Measurements from ENCODE around the gene STUB1. TPM values are rescaled to one million over a fixed set of nuclear protein-coding genes. Genes with fewer than 3 reads are reported as not detected.

The STUB1 gene
- total and polyA plus RNA-seq, 2 donors (not counting 1 experiment from before 2014, with no cell fraction given), result 94.3 to 116 TPM

DNA sequence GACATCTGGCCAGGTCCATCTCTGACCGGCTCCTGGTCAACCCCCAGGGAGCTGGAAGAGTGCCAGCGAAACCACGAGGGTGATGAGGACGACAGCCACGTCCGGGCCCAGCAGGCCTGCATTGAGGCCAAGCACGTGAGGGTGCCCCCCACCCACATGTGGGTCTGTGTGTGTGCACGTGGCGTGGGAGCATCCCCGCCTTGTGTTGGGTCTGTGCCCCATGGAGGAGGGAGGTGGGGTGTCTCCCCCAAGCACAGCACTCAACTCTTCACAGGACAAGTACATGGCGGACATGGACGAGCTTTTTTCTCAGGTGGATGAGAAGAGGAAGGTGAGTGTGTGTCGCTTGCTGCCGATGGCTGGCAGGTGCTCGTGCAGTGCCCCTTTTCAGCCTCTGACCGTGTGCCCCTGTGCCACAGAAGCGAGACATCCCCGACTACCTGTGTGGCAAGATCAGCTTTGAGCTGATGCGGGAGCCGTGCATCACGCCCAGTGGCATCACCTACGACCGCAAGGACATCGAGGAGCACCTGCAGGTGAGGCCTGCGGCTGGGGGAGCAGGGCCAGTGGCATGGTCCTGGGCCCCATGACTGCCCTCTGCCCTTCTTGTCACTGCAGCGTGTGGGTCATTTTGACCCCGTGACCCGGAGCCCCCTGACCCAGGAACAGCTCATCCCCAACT lies 1.7 kb downstream of the STUB1 start:
- peaks cover 37% of the 10 kb centered on the region for H3K79me2 ChIP-seq (ENCODE audit: control insufficient read depth, insufficient read depth, low read length)
- TF ChIP-seq, protein P1, sequence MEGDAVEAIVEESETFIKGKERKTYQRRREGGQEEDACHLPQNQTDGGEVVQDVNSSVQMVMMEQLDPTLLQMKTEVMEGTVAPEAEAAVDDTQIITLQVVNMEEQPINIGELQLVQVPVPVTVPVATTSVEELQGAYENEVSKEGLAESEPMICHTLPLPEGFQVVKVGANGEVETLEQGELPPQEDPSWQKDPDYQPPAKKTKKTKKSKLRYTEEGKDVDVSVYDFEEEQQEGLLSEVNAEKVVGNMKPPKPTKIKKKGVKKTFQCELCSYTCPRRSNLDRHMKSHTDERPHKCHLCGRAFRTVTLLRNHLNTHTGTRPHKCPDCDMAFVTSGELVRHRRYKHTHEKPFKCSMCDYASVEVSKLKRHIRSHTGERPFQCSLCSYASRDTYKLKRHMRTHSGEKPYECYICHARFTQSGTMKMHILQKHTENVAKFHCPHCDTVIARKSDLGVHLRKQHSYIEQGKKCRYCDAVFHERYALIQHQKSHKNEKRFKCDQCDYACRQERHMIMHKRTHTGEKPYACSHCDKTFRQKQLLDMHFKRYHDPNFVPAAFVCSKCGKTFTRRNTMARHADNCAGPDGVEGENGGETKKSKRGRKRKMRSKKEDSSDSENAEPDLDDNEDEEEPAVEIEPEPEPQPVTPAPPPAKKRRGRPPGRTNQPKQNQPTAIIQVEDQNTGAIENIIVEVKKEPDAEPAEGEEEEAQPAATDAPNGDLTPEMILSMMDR (IDR thresholded peaks at IDR 0.05), result no peak
- no peak for TF ChIP-seq EZH2 (IDR thresholded peaks at IDR 0.05; ENCODE audit: borderline replicate concordance, insufficient read depth, low read depth, low read length, poor library complexity, severe bottlenecking)
- peaks cover 31% of the 10 kb centered on the region for H4K20me1 ChIP-seq (ENCODE audit: control insufficient read depth, insufficient read depth, low read length, poor library complexity, severe bottlenecking)
- no peak overlapping the region for H3K27ac ChIP-seq (ENCODE audit: low read length in 2 of 2)
- no peak for DNase-seq
- H3K9me3 ChIP-seq (ENCODE audit: control extremely low read depth in 1 of 3, control insufficient read depth in 2 of 3, insufficient read depth in 1 of 3, low read length in 2 of 3), result no peaks in the 10 kb centered on the region
- Mint-ChIP-seq H3K27me3 (no peaks in the 10 kb centered on the region), H3K4me3 (peak overlapping the region; percentile 80), H3K9me3 (ENCODE audit: insufficient read depth) (no peaks in the 10 kb centered on the region), H3K4me1 (peaks cover 36% of the 10 kb centered on the region), H3K27ac (peak overlapping the region; percentile 65)
- no peak overlapping the region for H3K9ac ChIP-seq (ENCODE audit: low read length)
- POLR2A ChIA-PET, result no interaction called here
- peaks cover 0 to 24% of the 10 kb centered on the region in 2 experiments for H3K36me3 ChIP-seq (replicated peaks in 1 of 2; ENCODE audit: control extremely low read depth in 1 of 2, control insufficient read depth in 1 of 2, extremely low read depth in 1 of 2, insufficient read depth in 2 of 2, low read length in 1 of 2)
- no peak overlapping the region for H2AFZ ChIP-seq (ENCODE audit: insufficient read depth, low read depth, low read length, poor library complexity, severe bottlenecking)
- intact Hi-C loops (cut with micrococcal nuclease), result loop anchor here (5.0 kb wide), 1 partner anchor 40 kb away; the partner anchor contains the start of gene ANTKMT
- CTCF ChIA-PET, result interaction anchor here (1.2 to 1.4 kb wide), 2 partner anchors 14 to 45 kb away, joined by 3 to 7 read pairs; partner anchors contain the start of genes METTL26 and RHOT2
- H3K4me1 ChIP-seq (ENCODE audit: control insufficient read depth in 2 of 2, insufficient read depth in 2 of 2, low read length in 2 of 2), result peaks cover 28 to 61% of the 10 kb centered on the region in 2 donors
- ATAC-seq (ENCODE audit: low read depth), result no peak
- WGBS (ENCODE audit: insufficient coverage), result 86% methylated on average over 26 of the region's 28 CpGs
- H3K27me3 ChIP-seq (replicated peaks in 1 of 4; ENCODE audit: control extremely low read depth in 1 of 4, control insufficient read depth in 3 of 4, insufficient read depth in 4 of 4, low read length in 3 of 4), result peaks cover 0 to 5% (median 2%) of the 10 kb centered on the region in 4 experiments
- H3K4me2 ChIP-seq (replicated peaks; ENCODE audit: low read depth, low read length, poor library complexity, severe bottlenecking), result peak overlapping the region; percentile 99
- H3K4me3 ChIP-seq (ENCODE audit: control extremely low read depth in 1 of 5, extremely low read depth in 1 of 5, insufficient read depth in 1 of 5, low read depth in 2 of 5, low read length in 4 of 5), result no peak overlapping the region

Data from B cell (primary cell).